T-cell (primary cell): ENCODE data around the gene TRIM64C. TPM values are rescaled to one million over a fixed set of nuclear protein-coding genes. Genes with fewer than 3 reads are reported as not detected.
"Not testable (repeated sequence)": the region's sequence is repeated elsewhere in the genome, so short reads cannot be mapped to it uniquely, and the experiment has no call there.

Source experiments
- ATAC-seq, 4 experiments: fragments of 200-7000 bp in 3 of 4; fragments of 150-1000 bp in 1 of 4; cut with Tn5 transposase; replicated peaks in 1 of 4; 1 replicate in 3 of 4; 2 replicates in 1 of 4; pipeline ENCODE4 v1.10.0; 2021; ENCODE audit warnings: moderate library complexity in 3 of 4, mild to moderate bottlenecking in 2 of 4, moderate number of reproducible peaks in 1 of 4
- CTCF ChIA-PET, 2 donors: fragments of 300-600 bp; sonication (Branson Sonifier 250); formaldehyde crosslinking; loops; one replicate each; lab custom pipeline; 2022; ENCODE audit warnings: antibody characterized with exemption in 2 of 2; lab: Charles Lee
- POLR2A ChIA-PET, 2 donors: fragments of 300-600 bp; sonication (Branson Sonifier 250); formaldehyde crosslinking; loops; one replicate each; lab custom pipeline; 2022; ENCODE audit warnings: antibody characterized with exemption in 2 of 2; lab: Charles Lee
- DNase-seq, 35 experiments: peaks; one replicate each; pipeline versions ENCODE4 v3.0.0 to v3.0.0-alpha.2; 2013 to 2023
- H3K27ac ChIP-seq: one replicate; pipeline ENCODE4 v1.5.1; 2013; ENCODE audit warnings: low read length
- H3K27me3 ChIP-seq, 2 experiments: replicated peaks in 1 of 2; 1 replicate in 1 of 2; 2 replicates in 1 of 2; pipeline versions ENCODE4 v1.6.1 to v1.7.0; 2013; ENCODE audit warnings: low read length in 1 of 2, mixed read lengths in 1 of 2; ENCODE audit not compliant: control insufficient read depth in 2 of 2, insufficient read depth in 2 of 2; ENCODE audit errors: extremely low read depth in 1 of 2
- H3K36me3 ChIP-seq, 2 donors: 1 replicate in 1 of 2; 2 replicates in 1 of 2; pipeline versions ENCODE4 v1.6.1 to v1.7.0; 2013; ENCODE audit warnings: low read length in 1 of 2; ENCODE audit not compliant: control insufficient read depth in 2 of 2, insufficient read depth in 1 of 2; ENCODE audit errors: extremely low read depth in 1 of 2
- H3K4me1 ChIP-seq, 2 experiments: 1 replicate in 1 of 2; 2 replicates in 1 of 2; pipeline versions ENCODE4 v1.6.1 to v1.7.0; 2013; ENCODE audit warnings: low read length in 2 of 2, mixed read lengths in 1 of 2; ENCODE audit not compliant: insufficient read depth in 2 of 2, control insufficient read depth in 1 of 2; ENCODE audit errors: extremely low read depth in 1 of 2
- H3K4me3 ChIP-seq, 2 donors: 1 replicate in 1 of 2; 2 replicates in 1 of 2; pipeline versions ENCODE4 v1.5.1 to v1.7.0; 2013; ENCODE audit warnings: mild to moderate bottlenecking in 2 of 2, low read length in 1 of 2, moderate library complexity in 1 of 2; ENCODE audit not compliant: control insufficient read depth in 1 of 2; ENCODE audit errors: extremely low read depth in 1 of 2
- H3K9me3 ChIP-seq: 2 replicates; pipeline ENCODE4 v1.7.0; 2013
- H3K27ac Mint-ChIP-seq, 2 donors: one replicate each; pipeline ENCODE4 v1.8.0; 2020 to 2021; ENCODE audit warnings: mild to moderate bottlenecking in 2 of 2, mixed read lengths in 2 of 2
- H3K27me3 Mint-ChIP-seq, 2 donors: one replicate each; pipeline ENCODE4 v1.8.0; 2021 to 2022; ENCODE audit warnings: mixed read lengths in 2 of 2
- H3K36me3 Mint-ChIP-seq: one replicate; pipeline ENCODE4 v1.8.0; 2021; ENCODE audit warnings: mixed read lengths
- H3K4me1 Mint-ChIP-seq, 3 donors: one replicate each; pipeline ENCODE4 v1.8.0; 2020 to 2022; ENCODE audit warnings: mixed read lengths in 3 of 3, mild to moderate bottlenecking in 1 of 3
- H3K4me3 Mint-ChIP-seq, 3 donors: one replicate each; pipeline ENCODE4 v1.8.0; 2020 to 2022; ENCODE audit warnings: mild to moderate bottlenecking in 3 of 3, mixed read lengths in 3 of 3, moderate library complexity in 3 of 3
- H3K9me3 Mint-ChIP-seq, 3 donors: one replicate each; pipeline ENCODE4 v1.8.0; 2020 to 2022; ENCODE audit warnings: mixed read lengths in 3 of 3
- WGBS: methylation state at CpG from one replicate; pipeline ENCODE4 v1.1.5; 2013; ENCODE audit warnings: missing lambda C conversion rate; ENCODE audit not compliant: insufficient coverage; 5-methylcytosine and 5-hydroxymethylcytosine counted together
- total RNA-seq, 35 experiments: library from RNA in 6 of 35; stranded (reverse) in 6 of 35; fragments of 120-200 nt in 1 of 35; gene quantifications; one replicate each; pipeline versions ENCODE4 v1.2.1 to v1.2.4 and lab custom pipeline; 2013 to 2026

TRIM64C gene
- total RNA-seq (not detected), total RNA-seq (lab: John Stamatoyannopoulos, UW) (0 reads per million in 29 experiments)
- total RNA-seq (2013), result not detected

DNA sequence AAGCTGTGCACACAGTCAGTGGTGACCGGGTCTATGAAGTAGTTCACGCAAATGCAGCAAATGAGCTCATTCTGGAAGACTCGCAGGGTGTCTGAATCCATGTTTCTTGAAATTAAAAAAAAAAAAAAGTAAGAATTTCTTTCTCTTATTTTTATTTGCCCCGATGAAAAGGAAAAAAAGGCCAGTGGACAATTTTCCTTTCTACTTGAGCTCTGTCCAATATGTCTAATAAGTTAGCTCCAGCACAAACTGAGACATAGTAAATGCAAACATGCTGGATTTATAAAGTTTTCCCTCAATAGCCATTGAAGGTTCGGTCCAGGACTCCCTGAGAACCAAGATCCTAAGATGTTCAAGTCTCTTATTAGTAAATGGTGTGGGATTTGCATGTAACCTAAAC lies at the start of gene TRIM64C:
Gene TRIM64C (minus strand): TSS at position 101 of the 400 bp plus-strand sequence. CDS start 0 bp downstream, at position 101.
- DNase-seq, ATAC-seq, H3K4me1 Mint-ChIP-seq, H3K27ac ChIP-seq, H3K36me3 ChIP-seq, H3K27me3 Mint-ChIP-seq, H3K4me3 ChIP-seq, POLR2A ChIA-PET, H3K9me3 ChIP-seq, H3K4me3 Mint-ChIP-seq, H3K27me3 ChIP-seq, H3K4me1 ChIP-seq, H3K27ac Mint-ChIP-seq, H3K9me3 Mint-ChIP-seq, H3K36me3 Mint-ChIP-seq: not testable (repeated sequence)
- CTCF ChIA-PET, result interaction anchor here in 1 of 2 donors (0.6 kb wide), 2 partner anchors 317 to 380 kb away, joined by 3 to 4 read pairs; no protein-coding TSS in a partner anchor
- no CpG with 5 or more reads among the region's 5 CpGs for WGBS

DNA sequence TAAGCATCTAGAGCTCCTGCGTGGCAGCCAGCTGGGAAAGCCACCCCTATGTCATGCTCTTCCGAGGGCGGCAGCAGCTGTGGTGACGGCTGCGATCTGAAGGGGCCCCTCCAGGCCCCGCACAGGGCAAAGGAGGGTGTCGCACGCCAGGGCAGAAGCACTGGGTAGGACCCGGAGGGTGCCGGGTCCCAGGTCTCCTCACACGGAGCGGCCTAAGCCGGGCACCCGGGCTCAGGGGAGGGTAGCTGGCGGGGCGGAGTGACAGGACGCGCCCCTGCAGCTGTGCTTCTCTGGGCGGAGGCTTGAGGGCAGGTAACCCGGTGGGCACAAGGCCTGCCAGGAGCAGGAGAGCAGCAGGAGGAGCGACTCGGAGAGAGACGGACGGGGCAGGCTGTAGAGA lies 43.4 kb upstream of the TRIM64C start:
- H3K4me1 Mint-ChIP-seq, H3K4me3 ChIP-seq, H3K36me3 Mint-ChIP-seq, ATAC-seq, POLR2A ChIA-PET, H3K27ac Mint-ChIP-seq, H3K9me3 Mint-ChIP-seq, H3K4me3 Mint-ChIP-seq, H3K9me3 ChIP-seq, H3K27me3 Mint-ChIP-seq, DNase-seq, H3K4me1 ChIP-seq, H3K27me3 ChIP-seq, H3K36me3 ChIP-seq, H3K27ac ChIP-seq: not testable (repeated sequence)
- CTCF ChIA-PET, result interaction anchor here in 1 of 2 donors (0.6 kb wide), 1 partner anchor 188 kb away, joined by 4 read pairs; no protein-coding TSS in a partner anchor
- 93% methylated on average over 10 of the region's 24 CpGs for WGBS

DNA sequence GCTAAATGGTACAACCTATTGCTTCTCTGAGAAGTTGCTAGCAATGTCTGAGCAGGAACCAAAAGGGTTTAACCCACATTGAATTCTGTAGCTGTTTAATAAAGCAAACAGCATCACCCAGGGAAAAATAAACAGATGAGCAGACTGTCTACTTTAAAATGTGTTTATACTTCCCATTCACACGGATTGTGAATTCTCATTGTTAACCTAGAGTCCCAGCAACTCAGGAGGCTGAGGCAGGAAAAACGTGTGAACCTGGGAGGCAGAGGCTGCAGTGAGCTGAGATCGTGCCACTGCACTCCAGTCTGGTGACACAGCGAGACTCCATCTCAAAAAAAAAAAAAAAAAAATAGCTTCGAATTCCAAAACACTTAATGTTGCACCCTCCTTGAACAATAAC lies 11.0 kb upstream of the TRIM64C start:
- H3K36me3 ChIP-seq, H3K27ac ChIP-seq, H3K4me3 ChIP-seq, H3K36me3 Mint-ChIP-seq, H3K4me1 Mint-ChIP-seq, DNase-seq, H3K4me3 Mint-ChIP-seq, H3K27ac Mint-ChIP-seq, H3K27me3 Mint-ChIP-seq, H3K27me3 ChIP-seq, ATAC-seq, H3K4me1 ChIP-seq, H3K9me3 ChIP-seq, CTCF ChIA-PET: not testable (repeated sequence)
- POLR2A ChIA-PET, result interaction anchor here in 1 of 2 donors (0.6 kb wide), 1 partner anchor 1396 kb away, joined by 4 read pairs; no protein-coding TSS in a partner anchor
- no CpG with 5 or more reads among the region's 5 CpGs for WGBS
- H3K9me3 Mint-ChIP-seq, result peaks cover 0 to 17% (median 8%) of the 10 kb centered on the region in 3 donors

GRCh38 chr11:49049821-49050220 lies 9.1 kb downstream of the TRIM64C start:
- DNase-seq, H3K4me1 Mint-ChIP-seq, H3K9me3 Mint-ChIP-seq, H3K36me3 ChIP-seq, H3K36me3 Mint-ChIP-seq, H3K4me3 ChIP-seq, H3K27ac Mint-ChIP-seq, H3K4me3 Mint-ChIP-seq, ATAC-seq, H3K9me3 ChIP-seq, H3K27me3 ChIP-seq, H3K27me3 Mint-ChIP-seq, H3K4me1 ChIP-seq, POLR2A ChIA-PET, H3K27ac ChIP-seq, CTCF ChIA-PET: not testable (repeated sequence)
- 83% methylated on average over 6 of the region's 38 CpGs for WGBS

DNA sequence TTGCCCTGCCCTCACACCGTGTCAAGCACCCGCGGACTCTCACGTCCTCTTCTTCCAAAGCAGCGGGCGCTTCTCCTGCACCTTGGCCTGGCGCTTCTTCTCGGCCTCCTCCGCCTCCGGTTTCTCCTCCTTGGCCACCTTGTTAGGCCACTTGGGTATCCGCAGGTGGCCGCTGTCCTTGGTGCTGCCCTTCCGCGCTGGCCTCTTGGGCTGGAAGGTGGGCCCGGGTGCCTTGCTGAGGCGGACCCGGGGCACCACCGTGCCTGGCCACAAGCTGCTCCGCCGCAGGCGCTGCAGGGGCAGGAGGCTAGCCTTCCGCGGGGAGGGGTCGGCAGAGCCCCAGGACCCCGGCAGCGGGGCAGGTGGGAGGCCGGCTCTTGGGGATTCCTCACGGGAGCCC lies 10.7 kb downstream of the TRIM64C start:
- H3K4me1 Mint-ChIP-seq, H3K27me3 ChIP-seq, DNase-seq, H3K4me3 Mint-ChIP-seq, ATAC-seq, H3K9me3 Mint-ChIP-seq, H3K27me3 Mint-ChIP-seq, H3K27ac ChIP-seq, H3K36me3 Mint-ChIP-seq, H3K9me3 ChIP-seq, H3K36me3 ChIP-seq, CTCF ChIA-PET, POLR2A ChIA-PET, H3K4me1 ChIP-seq, H3K4me3 ChIP-seq, H3K27ac Mint-ChIP-seq: not testable (repeated sequence)
- 67% methylated on average over 12 of the region's 28 CpGs for WGBS

GRCh38 chr11:49028523-49028922 lies 30.4 kb downstream of the TRIM64C start, which contains the start of gene TRIM49B:
Gene TRIM49B, plus strand, starts transcription at chr11:49028823. Its CDS starts 2,777 bp downstream, at chr11:49031600.
- H3K4me3 ChIP-seq, H3K36me3 ChIP-seq, ATAC-seq, H3K27ac ChIP-seq, H3K27me3 Mint-ChIP-seq, H3K27ac Mint-ChIP-seq, H3K27me3 ChIP-seq, DNase-seq, H3K9me3 Mint-ChIP-seq, H3K4me1 Mint-ChIP-seq, H3K4me3 Mint-ChIP-seq, H3K36me3 Mint-ChIP-seq, CTCF ChIA-PET, POLR2A ChIA-PET, H3K4me1 ChIP-seq, H3K9me3 ChIP-seq: not testable (repeated sequence)
- WGBS, result no CpG with 5 or more reads among the region's 2 CpGs
